CD4-positive, alpha-beta memory T cell (primary cell): ENCODE data around the gene DENND2A. TPM values are rescaled to one million over a fixed set of nuclear protein-coding genes. Genes with fewer than 3 reads are reported as not detected.
"Not testable (repeated sequence)": the region's sequence is repeated elsewhere in the genome, so short reads cannot be mapped to it uniquely, and the experiment has no call there.

Experiments used
- CTCF ChIA-PET: fragments of 350-600 bp; sonication (Branson Sonifier 250); formaldehyde crosslinking; loops from one replicate; lab custom pipeline; 2021; ENCODE audit warnings: inconsistent platforms; ENCODE audit not compliant: partially characterized antibody; lab: Charles Lee
- POLR2A ChIA-PET: fragments of 350-600 bp; sonication (Branson Sonifier 250); formaldehyde crosslinking; loops from one replicate; lab custom pipeline; 2021; ENCODE audit not compliant: partially characterized antibody; lab: Charles Lee
- DNase-seq, 5 donors: peaks; one replicate each; pipeline versions ENCODE4 v3.0.0 to v3.0.0-alpha.2; 2020 to 2022; ENCODE audit warnings: mixed read lengths in 1 of 5
- H3K27ac ChIP-seq: one replicate; pipeline ENCODE4 v1.7.0; 2013; ENCODE audit warnings: low read depth, low read length
- H3K27me3 ChIP-seq: 2 replicates; pipeline ENCODE4 v1.7.0; 2013; ENCODE audit warnings: mild to moderate bottlenecking, low read length, moderate library complexity; ENCODE audit not compliant: insufficient read depth
- H3K36me3 ChIP-seq: 2 replicates; pipeline ENCODE4 v1.7.0; 2013; ENCODE audit warnings: mild to moderate bottlenecking, low read length, moderate library complexity; ENCODE audit not compliant: insufficient read depth
- H3K4me1 ChIP-seq: 2 replicates; pipeline ENCODE4 v1.7.0; 2013; ENCODE audit warnings: mild to moderate bottlenecking, low read length, moderate library complexity; ENCODE audit not compliant: insufficient read depth
- H3K4me3 ChIP-seq, 2 donors: one replicate each; pipeline ENCODE4 v1.7.0; 2013; ENCODE audit warnings: low read length in 2 of 2, mild to moderate bottlenecking in 1 of 2
- H3K9me3 ChIP-seq, 2 donors: one replicate each; pipeline ENCODE4 v1.7.0; 2013; ENCODE audit warnings: low read length in 2 of 2, control low read depth in 1 of 2; ENCODE audit not compliant: control insufficient read depth in 1 of 2
- H3K27ac Mint-ChIP-seq, 7 donors: one replicate each; pipeline ENCODE4 v1.8.0; 2020 to 2021; ENCODE audit warnings: mixed read lengths in 7 of 7, mild to moderate bottlenecking in 6 of 7, inconsistent platforms in 3 of 7, moderate library complexity in 3 of 7
- H3K27me3 Mint-ChIP-seq, 2 donors: one replicate each; pipeline ENCODE4 v1.8.0; 2020 to 2021; ENCODE audit warnings: mixed read lengths in 2 of 2
- H3K36me3 Mint-ChIP-seq, 2 donors: one replicate each; pipeline ENCODE4 v1.8.0; 2020 to 2021; ENCODE audit warnings: mixed read lengths in 2 of 2, inconsistent platforms in 1 of 2, mild to moderate bottlenecking in 1 of 2
- H3K4me1 Mint-ChIP-seq, 4 donors: one replicate each; pipeline ENCODE4 v1.8.0; 2020 to 2021; ENCODE audit warnings: mixed read lengths in 4 of 4, mild to moderate bottlenecking in 1 of 4
- H3K4me3 Mint-ChIP-seq, 8 donors: one replicate each; pipeline ENCODE4 v1.8.0; 2020 to 2021; ENCODE audit warnings: mixed read lengths in 8 of 8, mild to moderate bottlenecking in 7 of 8, moderate library complexity in 6 of 8, inconsistent platforms in 3 of 8
- H3K9me3 Mint-ChIP-seq, 8 donors: one replicate each; pipeline ENCODE4 v1.8.0; 2020 to 2021; ENCODE audit warnings: mixed read lengths in 8 of 8, mild to moderate bottlenecking in 5 of 8, inconsistent platforms in 3 of 8, moderate library complexity in 1 of 8
- intact Hi-C: fragments of 100-400 bp; cut with micrococcal nuclease; formaldehyde crosslinking; loops from one replicate; pipeline ENCODE4 v1.15.1; 2023
- polyA plus RNA-seq, 2 donors: library from polyadenylated mRNA; unstranded; fragments of 300-500 nt; fragmentation: Illumina TruSeq; gene quantifications; one replicate each; pipeline ENCODE4 v1.2.3, GENCODE V29; 2021
- total RNA-seq, 2 experiments: library from RNA; stranded (reverse); gene quantifications; one replicate each; pipeline ENCODE4 v1.2.3, GENCODE V29; 2021

DENND2A gene
- total and polyA plus RNA-seq, 4 experiments from 2014 or later = not detected

DNA sequence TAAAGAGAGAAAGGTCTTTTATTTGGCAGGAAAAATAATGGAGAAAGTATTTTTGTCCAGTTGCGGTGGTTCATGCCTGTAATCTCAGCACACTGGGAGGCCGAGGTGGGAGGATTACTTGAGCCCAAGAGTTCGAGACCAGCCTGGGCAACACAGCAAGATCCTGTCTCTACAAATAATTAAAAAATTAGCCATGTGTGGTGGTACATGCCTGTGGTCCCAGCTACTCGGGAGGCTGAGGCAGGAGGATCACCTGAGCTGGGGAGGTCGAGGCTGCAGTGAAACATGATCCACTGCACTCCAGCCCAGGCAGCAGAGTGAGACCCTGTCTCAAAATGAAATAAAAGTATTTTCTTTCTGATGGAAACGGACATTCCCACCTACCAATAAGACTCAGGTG lies 83.5 kb downstream of the DENND2A start:
- no peaks in the 10 kb centered on the region for H3K9me3 Mint-ChIP-seq
- no peaks in the 10 kb centered on the region for H3K36me3 Mint-ChIP-seq
- POLR2A ChIA-PET = no interaction called here
- Histone ChIP-seq H3K27me3 (no peaks in the 10 kb centered on the region), H3K27ac (no peak overlapping the region), H3K4me3 (no peak overlapping the region), H3K4me1 (no peaks in the 10 kb centered on the region), H3K9me3 (no peaks in the 10 kb centered on the region), H3K36me3 (no peaks in the 10 kb centered on the region)
- no peaks in the 10 kb centered on the region for H3K4me1 Mint-ChIP-seq
- intact Hi-C loops = no loop called here
- H3K4me3 Mint-ChIP-seq = no peak overlapping the region
- H3K27me3 Mint-ChIP-seq = peaks cover 3 to 4% of the 10 kb centered on the region in 2 donors
- DNase-seq = no peak
- no peak overlapping the region for H3K27ac Mint-ChIP-seq
- CTCF ChIA-PET = no interaction called here

DNA sequence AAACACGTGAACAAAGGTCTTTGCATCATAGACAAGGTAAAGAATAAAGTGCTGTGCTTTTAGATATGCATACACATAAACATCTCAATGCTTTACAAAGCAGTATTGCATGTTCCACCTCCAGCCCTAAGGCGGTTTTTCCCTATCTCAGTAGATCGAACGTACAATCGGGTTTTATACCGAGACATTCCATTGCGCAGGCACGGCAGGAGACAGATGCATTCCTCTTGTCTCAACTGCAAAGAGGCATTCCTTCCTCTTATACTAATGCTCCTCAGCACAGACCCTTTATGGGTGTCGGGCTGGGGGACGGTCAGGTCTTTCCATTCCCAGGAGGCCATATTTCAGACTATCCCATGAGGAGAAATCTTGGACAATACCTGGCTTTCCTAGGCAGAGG lies 87.4 kb downstream of the DENND2A start:
- H3K9me3 ChIP-seq, H3K36me3 ChIP-seq, H3K27ac ChIP-seq, CTCF ChIA-PET, POLR2A ChIA-PET, H3K9me3 Mint-ChIP-seq, H3K4me3 ChIP-seq, H3K4me1 ChIP-seq, H3K4me1 Mint-ChIP-seq, intact Hi-C loops, H3K36me3 Mint-ChIP-seq, H3K27me3 ChIP-seq, DNase-seq, H3K27ac Mint-ChIP-seq, H3K27me3 Mint-ChIP-seq, H3K4me3 Mint-ChIP-seq: not testable (repeated sequence)

DNA sequence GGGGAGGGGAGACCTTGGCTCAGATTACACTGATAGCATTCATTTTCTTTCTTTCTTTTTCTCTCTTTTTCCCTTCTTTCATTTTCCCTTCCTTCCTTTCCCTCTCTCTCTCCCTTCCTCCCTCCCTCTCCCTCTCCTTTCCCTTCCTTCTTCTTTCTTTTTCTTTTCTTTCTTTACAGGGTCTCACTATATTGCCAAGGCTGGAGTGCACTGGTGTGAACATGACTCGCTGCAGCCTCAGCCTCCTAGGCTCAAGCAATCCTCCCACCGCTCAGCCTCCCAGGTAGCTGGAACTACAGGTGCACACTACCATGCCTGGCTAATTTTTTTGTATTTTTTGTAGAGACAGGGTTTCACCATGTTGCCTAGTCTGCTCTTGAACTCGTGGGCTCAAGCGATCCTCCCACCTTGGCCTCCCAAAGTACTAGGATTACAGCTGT lies 88.4 kb downstream of the DENND2A start:
- H3K27ac Mint-ChIP-seq = no peak overlapping the region
- H3K9me3 Mint-ChIP-seq = no peaks in the 10 kb centered on the region
- CTCF ChIA-PET = no interaction called here

DNA sequence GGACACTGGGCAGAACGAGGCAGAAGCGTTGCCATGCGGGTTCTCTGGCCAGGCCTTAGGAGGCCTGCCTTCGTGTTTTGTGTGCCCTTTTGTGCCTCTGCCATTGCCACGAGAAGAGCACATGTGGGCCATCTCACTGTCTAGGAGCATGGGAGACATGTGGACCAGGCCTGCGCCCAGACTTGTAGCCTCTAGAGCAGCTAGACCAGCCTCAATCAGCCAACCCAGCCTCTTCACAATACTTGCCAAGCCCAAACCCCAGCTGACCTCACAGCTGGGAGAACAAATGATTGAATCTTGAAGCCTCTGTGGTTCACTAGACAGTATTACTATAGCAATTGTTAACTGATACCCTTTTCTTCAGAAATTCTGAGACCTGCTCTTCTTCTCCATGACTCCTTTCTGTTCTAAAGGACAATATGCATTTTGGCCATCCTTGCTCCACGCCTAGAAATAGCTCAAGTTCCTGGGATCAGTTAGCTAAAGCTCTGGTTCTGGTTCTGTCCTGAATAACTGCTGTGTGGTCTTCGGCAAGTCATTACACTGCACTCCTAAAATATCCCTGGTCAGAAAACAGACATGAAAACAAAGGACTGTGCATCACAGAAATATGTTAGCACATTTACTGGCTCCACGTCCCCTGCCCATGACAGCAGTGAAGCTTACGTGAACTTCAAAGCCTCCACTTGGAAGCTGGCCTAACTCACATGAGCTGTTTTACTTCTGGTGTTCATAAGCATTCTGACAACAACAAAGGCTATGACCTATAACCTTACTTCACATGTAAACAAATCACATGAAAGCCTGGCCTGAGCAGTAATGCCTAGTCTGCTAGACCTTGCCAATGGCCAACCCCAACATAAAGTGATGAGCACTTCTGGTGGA lies 89.0 kb downstream of the DENND2A start:
- no peak overlapping the region for H3K27ac Mint-ChIP-seq
- H3K9me3 Mint-ChIP-seq = no peaks in the 10 kb centered on the region
- no peak overlapping the region for H3K4me3 Mint-ChIP-seq
- no peak for DNase-seq
- H3K27me3 Mint-ChIP-seq = peaks cover 0 to 2% of the 10 kb centered on the region in 2 donors
- H3K36me3 Mint-ChIP-seq = no peaks in the 10 kb centered on the region
- no peak overlapping the region for H3K27ac ChIP-seq
- no peaks in the 10 kb centered on the region for H3K9me3 ChIP-seq
- intact Hi-C loops = no loop called here
- H3K36me3 ChIP-seq = no peaks in the 10 kb centered on the region
- H3K4me1 ChIP-seq = no peaks in the 10 kb centered on the region
- H3K4me1 Mint-ChIP-seq = no peaks in the 10 kb centered on the region
- H3K4me3 ChIP-seq = no peak overlapping the region
- ChIA-PET POLR2A (no interaction called here), CTCF (interaction anchor here (0.6 kb wide), 1 partner anchor 9 kb away, joined by 3 read pairs; no protein-coding TSS in a partner anchor)
- H3K27me3 ChIP-seq = no peaks in the 10 kb centered on the region

More for the DNA sequence above, 88.4 kb downstream of the DENND2A start:
- no peaks in the 10 kb centered on the region for H3K27me3 ChIP-seq
- no peak for DNase-seq
- no peaks in the 10 kb centered on the region for H3K36me3 ChIP-seq
- no peak overlapping the region for H3K27ac ChIP-seq
- H3K4me3 Mint-ChIP-seq = no peak overlapping the region
- no peaks in the 10 kb centered on the region for H3K36me3 Mint-ChIP-seq
- no peaks in the 10 kb centered on the region for H3K4me1 Mint-ChIP-seq
- no peaks in the 10 kb centered on the region for H3K9me3 ChIP-seq
- H3K4me3 ChIP-seq = no peak overlapping the region
- no peaks in the 10 kb centered on the region for H3K4me1 ChIP-seq
- POLR2A ChIA-PET = no interaction called here
- intact Hi-C loops = no loop called here
- peaks cover 0 to 2% of the 10 kb centered on the region in 2 donors for H3K27me3 Mint-ChIP-seq

DNA sequence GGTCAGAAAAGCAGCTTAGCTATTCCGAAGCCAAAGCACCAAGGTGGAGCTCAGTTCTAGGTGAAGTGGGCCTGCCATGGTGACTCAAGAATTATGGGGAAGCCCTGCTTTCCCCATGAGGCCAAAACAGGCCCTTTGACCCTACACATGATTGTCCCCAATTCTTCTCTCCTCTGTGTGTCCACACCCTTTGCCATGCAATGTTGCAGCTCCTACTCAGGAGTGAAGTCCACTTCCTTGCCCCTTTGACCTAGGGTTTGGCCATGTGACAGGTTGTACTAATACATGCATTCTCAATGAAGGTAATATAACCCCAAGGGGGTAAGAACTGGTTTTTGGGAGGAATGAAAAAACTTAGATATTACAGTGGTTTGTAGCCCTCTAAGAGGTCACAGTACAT lies 93.7 kb downstream of the DENND2A start:
- H3K27me3 Mint-ChIP-seq = peaks cover 0 to 4% of the 10 kb centered on the region in 2 donors
- intact Hi-C loops = no loop called here
- H3K9me3 Mint-ChIP-seq = no peaks in the 10 kb centered on the region
- H3K4me1 Mint-ChIP-seq = peaks cover 0 to 1% (median 0%) of the 10 kb centered on the region in 4 donors
- H3K27ac Mint-ChIP-seq = no peak overlapping the region
- Histone ChIP-seq H3K27me3 (no peaks in the 10 kb centered on the region), H3K27ac (no peak overlapping the region), H3K9me3 (no peaks in the 10 kb centered on the region), H3K4me3 (no peak overlapping the region), H3K4me1 (no peaks in the 10 kb centered on the region), H3K36me3 (no peaks in the 10 kb centered on the region)
- CTCF ChIA-PET = no interaction called here
- H3K4me3 Mint-ChIP-seq = no peak overlapping the region
- no peak for DNase-seq
- H3K36me3 Mint-ChIP-seq = no peaks in the 10 kb centered on the region
- POLR2A ChIA-PET = no interaction called here

DNA sequence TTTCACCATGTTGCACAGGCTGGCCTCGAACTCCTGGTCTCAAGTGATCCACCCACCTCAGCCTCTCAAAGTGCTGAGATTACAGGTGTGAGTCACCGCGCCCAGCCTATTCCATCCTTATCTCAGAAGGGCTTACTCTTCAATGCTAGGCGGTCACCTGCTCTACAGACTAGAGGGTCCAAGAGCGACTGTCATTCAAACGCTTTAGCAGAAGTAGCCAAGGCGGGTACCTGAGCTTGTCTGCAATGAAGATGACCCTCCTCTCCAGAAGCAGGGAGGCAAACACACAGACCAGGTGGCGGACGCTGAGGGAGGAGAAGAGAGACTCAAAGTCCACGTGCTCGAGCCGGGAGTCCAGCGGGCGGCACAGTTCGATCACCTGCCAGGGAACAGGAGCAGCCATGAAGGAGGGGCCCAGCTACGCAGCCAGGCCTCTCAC lies 96.2 kb downstream of the DENND2A start:
- no peaks in the 10 kb centered on the region for H3K36me3 ChIP-seq
- Mint-ChIP-seq H3K27me3 (peaks cover 0 to 4% of the 10 kb centered on the region in 2 donors), H3K36me3 (no peaks in the 10 kb centered on the region), H3K4me1 (peaks cover 0 to 6% (median 0%) of the 10 kb centered on the region in 4 donors), H3K27ac (no peak overlapping the region), H3K9me3 (no peaks in the 10 kb centered on the region), H3K4me3 (peak overlapping the region in 1 of 8 donors; percentile 9)
- no peaks in the 10 kb centered on the region for H3K4me1 ChIP-seq
- no peak for DNase-seq
- peaks cover 3% of the 10 kb centered on the region for H3K27me3 ChIP-seq
- ChIA-PET CTCF (no interaction called here), POLR2A (no interaction called here)
- no peaks in the 10 kb centered on the region for H3K9me3 ChIP-seq
- intact Hi-C loops = no loop called here
- no peak overlapping the region for H3K4me3 ChIP-seq
- H3K27ac ChIP-seq = no peak overlapping the region

DNA sequence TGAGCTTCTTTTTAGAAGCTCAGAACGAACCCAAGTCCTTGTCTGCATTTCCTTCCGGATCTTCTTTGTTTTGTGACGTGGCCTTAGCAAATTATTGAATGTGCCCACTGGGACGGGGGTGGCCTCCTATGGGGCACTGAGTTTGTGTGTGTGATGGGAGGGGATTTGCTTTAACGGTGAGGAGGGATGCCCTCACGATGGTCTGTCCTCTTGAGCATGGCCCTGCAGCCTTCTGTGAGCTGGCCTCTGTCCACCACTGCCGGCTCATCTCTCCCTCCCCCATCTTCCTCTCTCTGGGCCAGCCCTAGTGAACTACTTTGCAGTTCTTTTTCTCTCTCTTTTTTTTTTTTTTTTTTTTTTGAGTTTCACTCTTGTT lies 98.4 kb downstream of the DENND2A start:
- intact Hi-C loops = no loop called here
- peaks cover 0 to 6% (median 0%) of the 10 kb centered on the region in 4 donors for H3K4me1 Mint-ChIP-seq
- Histone ChIP-seq H3K27me3 (peaks cover 3% of the 10 kb centered on the region), H3K9me3 (no peaks in the 10 kb centered on the region), H3K4me3 (no peak overlapping the region), H3K36me3 (no peaks in the 10 kb centered on the region), H3K27ac (no peak overlapping the region), H3K4me1 (no peaks in the 10 kb centered on the region)
- peaks cover 0 to 2% of the 10 kb centered on the region in 2 donors for H3K27me3 Mint-ChIP-seq
- no peaks in the 10 kb centered on the region for H3K36me3 Mint-ChIP-seq
- ChIA-PET CTCF (no interaction called here), POLR2A (no interaction called here)
- DNase-seq = no peak
- H3K4me3 Mint-ChIP-seq = no peak overlapping the region
- no peaks in the 10 kb centered on the region for H3K9me3 Mint-ChIP-seq
- no peak overlapping the region for H3K27ac Mint-ChIP-seq
